ENCODE data around the gene NOC2L. TPM values are rescaled to one million over a fixed set of nuclear protein-coding genes. Genes with fewer than 3 reads are reported as not detected.

NOC2L gene
- polyA plus RNA-seq, 2 of the 4 experiments (the other 2 are of a cell fraction), result 48.4 to 73.5 TPM

- no peak for ATAC-seq
- DNase-seq (ENCODE audit: low read depth in 1 of 2, low spot score in 1 of 2), result no peak
- WGBS (ENCODE audit: missing lambda C conversion rate), result 71% methylated on average over 26 of the region's 31 CpGs
- peaks cover 45% of the 10 kb centered on the region for H3K4me1 ChIP-seq
- H3K27ac ChIP-seq, result peak overlapping the region in 1 of 2 experiments; percentile 52; a peak in 2 of 6 replicates
- TF ChIP-seq, protein P1, sequence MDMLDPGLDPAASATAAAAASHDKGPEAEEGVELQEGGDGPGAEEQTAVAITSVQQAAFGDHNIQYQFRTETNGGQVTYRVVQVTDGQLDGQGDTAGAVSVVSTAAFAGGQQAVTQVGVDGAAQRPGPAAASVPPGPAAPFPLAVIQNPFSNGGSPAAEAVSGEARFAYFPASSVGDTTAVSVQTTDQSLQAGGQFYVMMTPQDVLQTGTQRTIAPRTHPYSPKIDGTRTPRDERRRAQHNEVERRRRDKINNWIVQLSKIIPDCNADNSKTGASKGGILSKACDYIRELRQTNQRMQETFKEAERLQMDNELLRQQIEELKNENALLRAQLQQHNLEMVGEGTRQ (IDR thresholded peaks at IDR 0.05), result no peak
- TF ChIP-seq GATA3 (IDR thresholded peaks at IDR 0.05; ENCODE audit: borderline replicate concordance) (no peak), ZC3H11A (IDR thresholded peaks at IDR 0.05) (no peak), BCL3 (IDR thresholded peaks at IDR 0.05) (no peak), EHMT2 (IDR thresholded peaks at IDR 0.05; ENCODE audit: low read depth) (no peak), HOXB13 (CRISPR knock-in tag; IDR thresholded peaks at IDR 0.05; ENCODE audit: low read depth) (no peak), MAZ (IDR thresholded peaks at IDR 0.05; ENCODE audit: borderline replicate concordance, low read depth, low read length) (no peak)
- H3K9me3 ChIP-seq, result no peaks in the 10 kb centered on the region
- H3K4me3 ChIP-seq, result no peak overlapping the region
- CTCF ChIA-PET, result interaction anchor here (1.1 to 5.4 kb wide), 3 partner anchors 12 to 47 kb away, joined by 3 to 47 read pairs (median 33); no protein-coding TSS in a partner anchor
- no peak for FAIRE-seq
- POLR2A ChIA-PET, result interaction anchor here (0.6 kb wide), 1 partner anchor 83 kb away, joined by 3 read pairs; no protein-coding TSS in a partner anchor
- H3K4me2 ChIP-seq, result no peak overlapping the region
These were observed 42.6 kb downstream of the NOC2L start for GRCh38 chr1:916173-917075.

DNA sequence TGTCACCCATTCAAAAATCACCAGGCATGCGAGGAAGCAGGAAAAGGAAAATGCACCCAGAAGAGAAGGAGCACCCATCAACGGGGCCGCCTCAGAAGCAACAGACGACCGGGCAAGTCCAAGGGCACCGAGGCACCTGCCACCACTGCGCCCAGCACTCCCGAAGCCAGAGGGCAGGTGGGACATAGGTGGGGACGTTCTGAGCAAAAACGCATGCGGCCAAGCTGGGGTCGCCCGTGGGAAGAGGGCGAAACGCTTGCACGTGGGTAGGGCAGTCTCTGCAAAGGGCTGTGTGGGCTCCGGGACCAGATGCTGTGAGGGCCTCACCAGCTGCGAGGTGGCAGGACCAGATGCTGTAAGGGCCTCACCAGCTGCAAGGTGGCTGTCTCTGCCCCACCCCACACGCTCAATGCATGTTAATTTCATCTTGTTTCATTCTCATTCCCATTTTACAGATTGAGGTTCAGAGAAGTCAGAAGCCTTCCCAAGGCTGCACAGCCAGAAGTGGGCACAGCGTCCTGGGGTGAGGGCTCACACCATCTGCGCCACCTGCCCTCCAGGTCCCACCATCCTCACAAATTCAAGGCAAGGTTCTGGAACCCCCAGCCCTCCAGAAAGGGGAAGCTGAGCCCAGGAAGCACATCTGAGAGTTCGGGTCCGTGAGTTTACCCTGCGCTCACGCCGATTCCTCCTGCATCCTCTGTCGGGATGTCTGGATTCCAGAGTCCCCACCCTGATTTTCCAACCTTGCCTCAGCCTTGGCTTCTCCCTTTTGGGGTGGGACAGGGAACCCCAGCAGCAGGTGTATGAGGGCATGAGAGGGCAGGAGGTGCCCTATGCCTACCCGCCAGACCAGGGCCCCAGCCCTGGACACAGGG lies 43.5 kb downstream of the NOC2L start:
- no peak for DNase-seq (ENCODE audit: low read depth in 1 of 2, low spot score in 1 of 2)
- no peak for FAIRE-seq
- whole genome bisulfite sequencing (ENCODE audit: missing lambda C conversion rate), result 80% methylated on average over 24 of the region's 28 CpGs

GRCh38 chr1:914891-915280 lies 44.2 kb downstream of the NOC2L start:
- CTCF ChIA-PET, result interaction anchor here (0.5 to 1.7 kb wide), 4 partner anchors 10 to 514 kb away, joined by 3 to 8 read pairs (median 4); no protein-coding TSS in a partner anchor
- no peak for DNase-seq (ENCODE audit: low read depth in 1 of 2, low spot score in 1 of 2)
- WGBS (ENCODE audit: missing lambda C conversion rate), result 82% methylated on average over 6 of the region's 6 CpGs
- no peak for FAIRE-seq
- H3K4me3 ChIP-seq, result no peak overlapping the region
- POLR2A ChIA-PET, result no interaction called here
- peaks cover 46% of the 10 kb centered on the region for H3K4me1 ChIP-seq
- TF ChIP-seq BCL3 (IDR thresholded peaks at IDR 0.05), result no peak
- no peak for TF ChIP-seq MAFK (IDR thresholded peaks at IDR 0.05; ENCODE audit: partially characterized antibody)
- no peak for TF ChIP-seq KDM1A (IDR thresholded peaks at IDR 0.05; ENCODE audit: low read depth)
- TF ChIP-seq, protein P2, sequence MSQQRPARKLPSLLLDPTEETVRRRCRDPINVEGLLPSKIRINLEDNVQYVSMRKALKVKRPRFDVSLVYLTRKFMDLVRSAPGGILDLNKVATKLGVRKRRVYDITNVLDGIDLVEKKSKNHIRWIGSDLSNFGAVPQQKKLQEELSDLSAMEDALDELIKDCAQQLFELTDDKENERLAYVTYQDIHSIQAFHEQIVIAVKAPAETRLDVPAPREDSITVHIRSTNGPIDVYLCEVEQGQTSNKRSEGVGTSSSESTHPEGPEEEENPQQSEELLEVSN (IDR thresholded peaks at IDR 0.05; ENCODE audit: borderline replicate concordance, low read depth), result no peak
- no peak for TF ChIP-seq SMC3 (IDR thresholded peaks at IDR 0.05)
- no peak for ATAC-seq
- no peak overlapping the region for H3K27ac ChIP-seq
- H3K4me2 ChIP-seq, result no peak overlapping the region
- no peaks in the 10 kb centered on the region for H3K9me3 ChIP-seq

More for the DNA sequence above, 43.5 kb downstream of the NOC2L start:
- H3K4me2 ChIP-seq, result no peak overlapping the region
- no peaks in the 10 kb centered on the region for H3K9me3 ChIP-seq
- no peak overlapping the region for H3K27ac ChIP-seq
- ATAC-seq, result no peak
- H3K4me1 ChIP-seq, result peaks cover 46% of the 10 kb centered on the region
- TF ChIP-seq EHMT2 (IDR thresholded peaks at IDR 0.05; ENCODE audit: low read depth) (no peak), HOXB13 (CRISPR knock-in tag; IDR thresholded peaks at IDR 0.05; ENCODE audit: low read depth) (no peak), MAZ (IDR thresholded peaks at IDR 0.05; ENCODE audit: borderline replicate concordance, low read depth, low read length) (no peak), HDAC2 (IDR thresholded peaks at IDR 0.05) (no peak), ZSCAN20 (CRISPR knock-in tag; IDR thresholded peaks at IDR 0.05) (no peak), SMC3 (IDR thresholded peaks at IDR 0.05) (no peak)
- POLR2A ChIA-PET, result no interaction called here
- CTCF ChIA-PET, result interaction anchor here (0.5 to 5.4 kb wide), 3 partner anchors 11 to 513 kb away, joined by 3 to 47 read pairs (median 8); no protein-coding TSS in a partner anchor
- no peak overlapping the region for H3K4me3 ChIP-seq

Data from A549 (cell line).